Measurements from ENCODE around the gene GRK5. TPM values are rescaled to one million over a fixed set of nuclear protein-coding genes. Genes with fewer than 3 reads are reported as not detected.

Gene GRK5
- total RNA-seq, 1 donor, result 1.8 TPM

GRCh38 chr10:119410361-119411116 is 203.2 kb downstream of the GRK5 start:
- Histone ChIP-seq H2AFZ (ENCODE audit: low read length) (no peak overlapping the region), H3K27me3 (ENCODE audit: insufficient read depth, low read length) (no peaks in the 10 kb centered on the region), H3K4me1 (ENCODE audit: insufficient read depth, low read length) (peaks cover 3% of the 10 kb centered on the region), H3K9me3 (ENCODE audit: low read depth, low read length) (no peaks in the 10 kb centered on the region), H4K20me1 (ENCODE audit: insufficient read depth, low read length) (no peaks in the 10 kb centered on the region), H3K27ac (ENCODE audit: low read depth, low read length) (no peak overlapping the region), H3K36me3 (ENCODE audit: insufficient read depth, low read length) (no peaks in the 10 kb centered on the region), H3K4me2 (ENCODE audit: insufficient read depth, low read length) (no peak overlapping the region), H3K79me2 (ENCODE audit: insufficient read depth, low read length) (no peaks in the 10 kb centered on the region), H3K4me3 (ENCODE audit: insufficient read depth, low read length) (no peak overlapping the region)
- DNase-seq (ENCODE audit: insufficient read length, low spot score, missing footprints), result peak; percentile 83
- TF ChIP-seq CTCF (IDR thresholded peaks at IDR 0.05; ENCODE audit: extremely low read depth, low read depth, low read length), result no peak

GRCh38 chr10:119412244-119413092 is 205.1 kb downstream of the GRK5 start:
- Histone ChIP-seq H3K4me2 (ENCODE audit: insufficient read depth, low read length) (no peak overlapping the region), H3K4me3 (ENCODE audit: insufficient read depth, low read length) (no peak overlapping the region), H3K79me2 (ENCODE audit: insufficient read depth, low read length) (no peaks in the 10 kb centered on the region), H3K36me3 (ENCODE audit: insufficient read depth, low read length) (no peaks in the 10 kb centered on the region), H3K27me3 (ENCODE audit: insufficient read depth, low read length) (no peaks in the 10 kb centered on the region), H3K9me3 (ENCODE audit: low read depth, low read length) (no peaks in the 10 kb centered on the region), H3K27ac (ENCODE audit: low read depth, low read length) (no peak overlapping the region), H4K20me1 (ENCODE audit: insufficient read depth, low read length) (no peaks in the 10 kb centered on the region), H3K4me1 (ENCODE audit: insufficient read depth, low read length) (peaks cover 3% of the 10 kb centered on the region), H2AFZ (ENCODE audit: low read length) (no peak overlapping the region)
- peak; percentile 87 for DNase-seq (ENCODE audit: insufficient read length, low spot score, missing footprints)
- no peak for TF ChIP-seq CTCF (IDR thresholded peaks at IDR 0.05; ENCODE audit: extremely low read depth, low read depth, low read length)

- H3K36me3 ChIP-seq (ENCODE audit: insufficient read depth, low read length), result no peaks in the 10 kb centered on the region
- H3K79me2 ChIP-seq (ENCODE audit: insufficient read depth, low read length), result no peaks in the 10 kb centered on the region
- H2AFZ ChIP-seq (ENCODE audit: low read length), result no peak overlapping the region
- no peaks in the 10 kb centered on the region for H4K20me1 ChIP-seq (ENCODE audit: insufficient read depth, low read length)
- no peak overlapping the region for H3K4me3 ChIP-seq (ENCODE audit: insufficient read depth, low read length)
- no peaks in the 10 kb centered on the region for H3K27me3 ChIP-seq (ENCODE audit: insufficient read depth, low read length)
- peak; percentile 94 for DNase-seq (ENCODE audit: insufficient read length, low spot score, missing footprints)
- no peak overlapping the region for H3K27ac ChIP-seq (ENCODE audit: low read depth, low read length)
- H3K4me1 ChIP-seq (ENCODE audit: insufficient read depth, low read length), result peaks cover 3% of the 10 kb centered on the region
- no peak overlapping the region for H3K4me2 ChIP-seq (ENCODE audit: insufficient read depth, low read length)
- TF ChIP-seq CTCF (IDR thresholded peaks at IDR 0.05; ENCODE audit: extremely low read depth, low read depth, low read length), result no peak
- no peaks in the 10 kb centered on the region for H3K9me3 ChIP-seq (ENCODE audit: low read depth, low read length)
These were observed 205.7 kb downstream of the GRK5 start for GRCh38 chr10:119413093-119413453.

GRCh38 chr10:119413471-119414080 is 206.2 kb downstream of the GRK5 start:
- peak; percentile 49 for DNase-seq (ENCODE audit: insufficient read length, low spot score, missing footprints)
- Histone ChIP-seq H3K27me3 (ENCODE audit: insufficient read depth, low read length) (no peaks in the 10 kb centered on the region), H3K79me2 (ENCODE audit: insufficient read depth, low read length) (no peaks in the 10 kb centered on the region), H3K9me3 (ENCODE audit: low read depth, low read length) (no peaks in the 10 kb centered on the region), H3K36me3 (ENCODE audit: insufficient read depth, low read length) (no peaks in the 10 kb centered on the region), H3K4me1 (ENCODE audit: insufficient read depth, low read length) (peaks cover 3% of the 10 kb centered on the region), H3K4me3 (ENCODE audit: insufficient read depth, low read length) (no peak overlapping the region), H2AFZ (ENCODE audit: low read length) (no peak overlapping the region), H3K27ac (ENCODE audit: low read depth, low read length) (no peak overlapping the region), H3K4me2 (ENCODE audit: insufficient read depth, low read length) (no peak overlapping the region), H4K20me1 (ENCODE audit: insufficient read depth, low read length) (no peaks in the 10 kb centered on the region)
- TF ChIP-seq CTCF (IDR thresholded peaks at IDR 0.05; ENCODE audit: extremely low read depth, low read depth, low read length), result no peak
